ENCODE measurements around the gene RANBP2. TPM values are rescaled to one million over a fixed set of nuclear protein-coding genes. Genes with fewer than 3 reads are reported as not detected.
"Not testable (repeated sequence)": the region's sequence is repeated elsewhere in the genome, so short reads cannot be mapped to it uniquely, and the experiment has no call there.

The RANBP2 gene
- 68.0 and 74.1 TPM in 2 replicates for total RNA-seq

GRCh38 chr2:108719149-108720044 is at the start of gene RANBP2:
Gene RANBP2 (plus strand): TSS chr2:108719482. CDS start chr2:108719607, 125 bp downstream.
- Mint-ChIP-seq H3K9me3 (no peaks in the 10 kb centered on the region), H3K27ac (peak within 1 kb of the TSS; percentile 99), H3K4me3 (peak within 1 kb of the TSS; percentile 94), H3K36me3 (ENCODE audit: low read depth) (peaks cover 7% of the 10 kb centered on the region), H3K27me3 (ENCODE audit: insufficient read depth) (no peaks in the 10 kb centered on the region), H3K4me1 (ENCODE audit: low read depth) (peaks cover 16% of the 10 kb centered on the region)
- intact Hi-C loops (cut with micrococcal nuclease) = loop anchor here (1.0 to 5.0 kb wide), 7 partner anchors 67 to 270 kb away; partner anchors contain the start of genes CCDC138, GCC2 and LIMS1
- DNase-seq (ENCODE audit: low spot score) = peak; percentile 92

GRCh38 chr2:108670282-108670681 is 49.0 kb upstream of the RANBP2 start:
- H3K27ac Mint-ChIP-seq; H3K27me3 Mint-ChIP-seq (ENCODE audit: insufficient read depth); H3K36me3 Mint-ChIP-seq (ENCODE audit: low read depth); H3K4me3 Mint-ChIP-seq; intact Hi-C loops (cut with micrococcal nuclease); DNase-seq (ENCODE audit: low spot score); H3K4me1 Mint-ChIP-seq (ENCODE audit: low read depth); H3K9me3 Mint-ChIP-seq: not testable (repeated sequence)

GRCh38 chr2:108672200-108672805 is 47.0 kb upstream of the RANBP2 start:
- H3K4me3 Mint-ChIP-seq; H3K27me3 Mint-ChIP-seq (ENCODE audit: insufficient read depth); intact Hi-C loops (cut with micrococcal nuclease); H3K27ac Mint-ChIP-seq; DNase-seq (ENCODE audit: low spot score); H3K9me3 Mint-ChIP-seq: not testable (repeated sequence)
- peaks cover 16% of the 10 kb centered on the region for H3K36me3 Mint-ChIP-seq (ENCODE audit: low read depth)
- peaks cover 12% of the 10 kb centered on the region for H3K4me1 Mint-ChIP-seq (ENCODE audit: low read depth)

GRCh38 chr2:108676522-108676921 is 42.8 kb upstream of the RANBP2 start:
- H3K9me3 Mint-ChIP-seq; H3K27ac Mint-ChIP-seq; H3K4me3 Mint-ChIP-seq; intact Hi-C loops (cut with micrococcal nuclease); DNase-seq (ENCODE audit: low spot score); H3K27me3 Mint-ChIP-seq (ENCODE audit: insufficient read depth): not testable (repeated sequence)
- peaks cover 27% of the 10 kb centered on the region for H3K4me1 Mint-ChIP-seq (ENCODE audit: low read depth)
- peaks cover 25% of the 10 kb centered on the region for H3K36me3 Mint-ChIP-seq (ENCODE audit: low read depth)

- Mint-ChIP-seq H3K36me3 (ENCODE audit: low read depth) (peaks cover 27% of the 10 kb centered on the region), H3K4me1 (ENCODE audit: low read depth) (peaks cover 27% of the 10 kb centered on the region)
- intact Hi-C loops (cut with micrococcal nuclease); H3K27ac Mint-ChIP-seq; H3K9me3 Mint-ChIP-seq; H3K27me3 Mint-ChIP-seq (ENCODE audit: insufficient read depth); H3K4me3 Mint-ChIP-seq; DNase-seq (ENCODE audit: low spot score): not testable (repeated sequence)
Measured at GRCh38 chr2:108677239-108677744, 42.0 kb upstream of the RANBP2 start.

- Mint-ChIP-seq H3K4me1 (ENCODE audit: low read depth) (peaks cover 27% of the 10 kb centered on the region), H3K27ac (peak overlapping the region; percentile 57), H3K36me3 (ENCODE audit: low read depth) (peaks cover 27% of the 10 kb centered on the region)
- H3K27me3 Mint-ChIP-seq (ENCODE audit: insufficient read depth); intact Hi-C loops (cut with micrococcal nuclease); H3K9me3 Mint-ChIP-seq; H3K4me3 Mint-ChIP-seq; DNase-seq (ENCODE audit: low spot score): not testable (repeated sequence)
Measured at GRCh38 chr2:108678198-108678651, 41.1 kb upstream of the RANBP2 start.

GRCh38 chr2:108680805-108681204 is 38.5 kb upstream of the RANBP2 start:
- Mint-ChIP-seq H3K36me3 (ENCODE audit: low read depth) (peaks cover 27% of the 10 kb centered on the region), H3K4me1 (ENCODE audit: low read depth) (peaks cover 19% of the 10 kb centered on the region)
- H3K9me3 Mint-ChIP-seq; H3K27me3 Mint-ChIP-seq (ENCODE audit: insufficient read depth); H3K27ac Mint-ChIP-seq; DNase-seq (ENCODE audit: low spot score); intact Hi-C loops (cut with micrococcal nuclease); H3K4me3 Mint-ChIP-seq: not testable (repeated sequence)

- intact Hi-C loops (cut with micrococcal nuclease); H3K27ac Mint-ChIP-seq; H3K27me3 Mint-ChIP-seq (ENCODE audit: insufficient read depth); H3K36me3 Mint-ChIP-seq (ENCODE audit: low read depth); H3K4me1 Mint-ChIP-seq (ENCODE audit: low read depth); DNase-seq (ENCODE audit: low spot score); H3K4me3 Mint-ChIP-seq; H3K9me3 Mint-ChIP-seq: not testable (repeated sequence)
Measured at GRCh38 chr2:108688818-108689756, 30.2 kb upstream of the RANBP2 start.

- intact Hi-C loops (cut with micrococcal nuclease); H3K9me3 Mint-ChIP-seq; H3K4me3 Mint-ChIP-seq; H3K27me3 Mint-ChIP-seq (ENCODE audit: insufficient read depth); H3K4me1 Mint-ChIP-seq (ENCODE audit: low read depth); H3K36me3 Mint-ChIP-seq (ENCODE audit: low read depth); H3K27ac Mint-ChIP-seq; DNase-seq (ENCODE audit: low spot score): not testable (repeated sequence)
Measured at GRCh38 chr2:108690001-108690400, 29.3 kb upstream of the RANBP2 start.

GRCh38 chr2:108691447-108691846 is 27.8 kb upstream of the RANBP2 start:
- Mint-ChIP-seq H3K9me3 (no peaks in the 10 kb centered on the region), H3K4me1 (ENCODE audit: low read depth) (no peaks in the 10 kb centered on the region), H3K27me3 (ENCODE audit: insufficient read depth) (no peaks in the 10 kb centered on the region), H3K27ac (no peak overlapping the region), H3K4me3 (no peak overlapping the region), H3K36me3 (ENCODE audit: low read depth) (peaks cover 2% of the 10 kb centered on the region)
- intact Hi-C loops (cut with micrococcal nuclease) = no loop called here
- no peak for DNase-seq (ENCODE audit: low spot score)

- H3K4me3 Mint-ChIP-seq = no peak overlapping the region
- H3K9me3 Mint-ChIP-seq = no peaks in the 10 kb centered on the region
- no peak overlapping the region for H3K27ac Mint-ChIP-seq
- H3K27me3 Mint-ChIP-seq (ENCODE audit: insufficient read depth) = peaks cover 7% of the 10 kb centered on the region
- no peak for DNase-seq (ENCODE audit: low spot score)
- peaks cover 4% of the 10 kb centered on the region for H3K36me3 Mint-ChIP-seq (ENCODE audit: low read depth)
- H3K4me1 Mint-ChIP-seq (ENCODE audit: low read depth) = no peaks in the 10 kb centered on the region
- intact Hi-C loops (cut with micrococcal nuclease) = no loop called here
Measured at GRCh38 chr2:108701208-108701607, 18.1 kb upstream of the RANBP2 start.

- Mint-ChIP-seq H3K4me3 (no peak overlapping the region), H3K36me3 (ENCODE audit: low read depth) (peaks cover 2% of the 10 kb centered on the region), H3K9me3 (no peaks in the 10 kb centered on the region), H3K27ac (no peak overlapping the region), H3K27me3 (ENCODE audit: insufficient read depth) (peaks cover 7% of the 10 kb centered on the region), H3K4me1 (ENCODE audit: low read depth) (no peaks in the 10 kb centered on the region)
- DNase-seq (ENCODE audit: low spot score) = no peak
- intact Hi-C loops (cut with micrococcal nuclease) = no loop called here
Measured at GRCh38 chr2:108701806-108702205, 17.5 kb upstream of the RANBP2 start.

All from activated T-helper 1 cell treated with anti-CD3 and anti-CD28 coated beads, Interleukin-12 subunit alpha, Interleukin-12 subunit beta, Interleukin-2, Interleukin-4 antibody, amounts not matched to agents 30 ng/mL and 10 ng/mL and 1 ng/mL, durations not matched to agents 14 hours and 24 hours and 36 hours (primary cell).